Stimulated activated CD4-positive, alpha-beta T cell treated with anti-CD3 and anti-CD28 coated beads, TNF-alpha, amount 100 ng/mL, for 24 hours (primary cell): ENCODE results near the gene ZNF467.

ENCODE experiments used
- DNase-seq, 3 experiments: peaks; one replicate each; pipeline ENCODE4 v3.0.0-alpha.2; 2020; ENCODE audit warnings: low read depth in 3 of 3

ZNF467 gene

GRCh38 chr7:149773446-149774236 lies at the start of gene ZNF467:
TSS of gene ZNF467 (minus strand) at chr7:149773588. CDS start at chr7:149771032, 2,556 bp downstream.
- no peak for DNase-seq

- no peak for DNase-seq
Measured at GRCh38 chr7:149822353-149822943, 49.1 kb upstream of the ZNF467 start.

- DNase-seq, result no peak
Measured at GRCh38 chr7:149821191-149822148, 48.1 kb upstream of the ZNF467 start.

- no peak for DNase-seq
Measured at GRCh38 chr7:149820622-149821190, 47.3 kb upstream of the ZNF467 start.

GRCh38 chr7:149819961-149820340 lies 46.6 kb upstream of the ZNF467 start:
- DNase-seq, result no peak

GRCh38 chr7:149819141-149819960 lies 46.0 kb upstream of the ZNF467 start:
- no peak for DNase-seq

GRCh38 chr7:149818536-149818840 lies 45.1 kb upstream of the ZNF467 start:
- no peak for DNase-seq

GRCh38 chr7:149817836-149818535 lies 44.6 kb upstream of the ZNF467 start:
- DNase-seq, result no peak

- DNase-seq, result no peak
Measured at GRCh38 chr7:149817301-149817771, 43.9 kb upstream of the ZNF467 start.

GRCh38 chr7:149816794-149817193 lies 43.4 kb upstream of the ZNF467 start:
- DNase-seq, result no peak

GRCh38 chr7:149816267-149816751 lies 42.9 kb upstream of the ZNF467 start:
- DNase-seq, result no peak

GRCh38 chr7:149815661-149816266 lies 42.4 kb upstream of the ZNF467 start:
- DNase-seq, result no peak

GRCh38 chr7:149815121-149815520 lies 41.7 kb upstream of the ZNF467 start:
- DNase-seq, result no peak

GRCh38 chr7:149814494-149814893 lies 41.1 kb upstream of the ZNF467 start:
- no peak for DNase-seq

GRCh38 chr7:149813254-149814035 lies 40.1 kb upstream of the ZNF467 start:
- DNase-seq, result no peak

- DNase-seq, result no peak
Measured at GRCh38 chr7:149811831-149812490, 38.6 kb upstream of the ZNF467 start.

GRCh38 chr7:149811221-149811620 lies 37.8 kb upstream of the ZNF467 start:
- DNase-seq, result no peak

- no peak for DNase-seq
Measured at GRCh38 chr7:149809215-149809614, 35.8 kb upstream of the ZNF467 start.

- no peak for DNase-seq
Measured at GRCh38 chr7:149808311-149808710, 34.9 kb upstream of the ZNF467 start.
